Gastroesophageal sphincter (tissue), 3 donors: ENCODE data around the gene KRT1.

Experiments used
- CTCF ChIP-seq, 4 experiments: fragments of 200-600 bp in 2 of 4; fragments of 450-650 bp in 2 of 4; sonication (generic) in 1 of 4; IDR thresholded peaks; one replicate each; pipeline ENCODE4 v1.5.1; 2017 to 2019; ENCODE audit warnings: antibody characterized with exemption in 4 of 4, mild to moderate bottlenecking in 2 of 4, moderate library complexity in 2 of 4
- EP300 ChIP-seq: sonication (generic); formaldehyde crosslinking; IDR thresholded peaks from one replicate; pipeline ENCODE4 v1.6.1; 2017; ENCODE audit warnings: antibody characterized with exemption, mild to moderate bottlenecking
- POLR2A ChIP-seq, 2 donors: fragments of 450-650 bp; IDR thresholded peaks; one replicate each; pipeline ENCODE4 v1.6.1; 2017; ENCODE audit warnings: antibody characterized with exemption in 2 of 2, mild to moderate bottlenecking in 2 of 2, moderate library complexity in 1 of 2

GRCh38 chr12:52726451-52726850, 46.2 kb upstream of the KRT1 start:
- TF ChIP-seq POLR2A (IDR thresholded peaks at IDR 0.05) (no peak), EP300 (no peak), CTCF (IDR thresholded peaks at IDR 0.05) (no peak)
